Stimulated activated CD4-positive, alpha-beta T cell treated with anti-CD3 and anti-CD28 coated beads, Interleukin-12 subunit alpha, Interleukin-12 subunit beta, amount 100 ng/mL, for 4 hours (primary cell): Measurements from ENCODE around the gene ZNF467.

Experiments used
- DNase-seq: peaks from one replicate; pipeline ENCODE4 v3.0.0-alpha.2; 2020

Gene ZNF467

DNA sequence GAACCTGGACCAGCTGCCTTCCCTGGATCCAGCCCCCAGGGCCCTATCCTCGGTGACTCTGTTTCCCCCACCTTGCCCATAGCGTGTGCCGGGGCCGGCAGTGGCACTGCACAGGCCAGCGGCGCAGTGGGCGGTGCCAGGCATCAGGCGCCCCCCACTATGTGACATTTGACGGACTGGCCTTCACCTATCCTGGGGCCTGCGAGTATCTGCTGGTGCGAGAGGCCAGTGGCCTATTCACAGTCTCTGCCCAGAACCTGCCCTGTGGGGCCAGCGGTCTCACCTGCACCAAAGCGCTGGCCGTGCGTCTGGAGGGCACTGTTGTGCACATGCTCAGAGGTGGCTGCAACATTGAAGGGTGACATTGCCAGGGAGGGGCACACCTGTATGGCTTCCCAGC is 12.0 kb upstream of the ZNF467 start:
- DNase-seq, result no peak

DNA sequence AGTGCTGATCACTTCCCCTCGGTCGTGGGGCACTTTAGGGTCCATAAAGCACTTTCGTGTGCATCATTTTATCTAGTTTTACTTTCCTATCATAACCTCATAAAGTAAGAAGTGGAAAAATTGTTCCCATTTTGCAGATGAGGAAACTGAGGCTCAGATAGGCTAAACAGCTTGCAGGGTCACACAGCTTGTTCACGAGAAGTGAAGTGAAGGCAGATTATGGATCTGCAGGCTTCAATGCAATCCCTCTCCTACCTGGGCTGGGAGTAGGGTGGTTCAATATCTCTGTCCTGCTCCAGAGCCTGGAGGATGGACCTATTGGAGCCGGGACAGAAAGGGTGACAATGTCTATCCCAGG is 10.8 kb upstream of the ZNF467 start:
- DNase-seq, result no peak

DNA sequence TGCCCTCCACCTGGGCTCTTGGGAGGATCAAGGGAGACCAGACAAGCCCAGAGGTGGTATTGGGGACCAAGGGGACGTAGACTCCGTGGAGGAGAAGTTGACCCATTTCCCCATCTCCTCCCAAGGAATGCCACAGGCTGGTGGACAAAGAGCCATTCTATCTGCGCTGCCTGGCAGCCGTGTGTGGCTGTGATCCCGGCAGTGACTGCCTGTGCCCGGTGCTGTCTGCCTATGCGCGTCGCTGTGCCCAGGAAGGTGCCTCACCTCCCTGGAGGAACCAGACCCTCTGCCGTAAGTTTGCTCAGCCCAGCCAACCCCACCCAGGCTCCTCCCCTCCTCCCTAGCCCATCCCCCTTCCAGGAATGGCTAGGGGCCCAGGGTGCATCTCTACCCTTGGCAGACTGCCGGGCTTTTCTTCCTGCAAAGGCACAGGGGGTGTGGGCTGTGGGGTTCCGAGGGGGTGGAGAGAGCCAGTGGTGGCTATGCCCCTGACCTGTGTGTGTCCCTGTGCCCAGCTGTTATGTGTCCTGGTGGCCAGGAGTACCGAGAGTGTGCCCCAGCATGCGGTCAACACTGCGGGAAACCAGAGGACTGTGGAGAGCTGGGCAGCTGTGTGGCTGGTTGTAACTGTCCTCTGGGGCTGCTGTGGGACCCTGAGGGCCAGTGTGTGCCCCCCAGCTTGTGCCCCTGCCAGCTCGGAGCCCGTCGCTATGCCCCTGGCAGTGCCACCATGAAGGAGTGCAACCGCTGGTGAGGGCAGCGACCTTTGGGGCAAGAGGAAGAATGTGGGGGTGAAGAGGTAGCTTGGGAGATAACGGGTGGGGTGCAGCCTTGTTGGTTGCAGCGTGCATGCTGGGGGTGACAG is 10.2 kb upstream of the ZNF467 start:
- no peak for DNase-seq

DNA sequence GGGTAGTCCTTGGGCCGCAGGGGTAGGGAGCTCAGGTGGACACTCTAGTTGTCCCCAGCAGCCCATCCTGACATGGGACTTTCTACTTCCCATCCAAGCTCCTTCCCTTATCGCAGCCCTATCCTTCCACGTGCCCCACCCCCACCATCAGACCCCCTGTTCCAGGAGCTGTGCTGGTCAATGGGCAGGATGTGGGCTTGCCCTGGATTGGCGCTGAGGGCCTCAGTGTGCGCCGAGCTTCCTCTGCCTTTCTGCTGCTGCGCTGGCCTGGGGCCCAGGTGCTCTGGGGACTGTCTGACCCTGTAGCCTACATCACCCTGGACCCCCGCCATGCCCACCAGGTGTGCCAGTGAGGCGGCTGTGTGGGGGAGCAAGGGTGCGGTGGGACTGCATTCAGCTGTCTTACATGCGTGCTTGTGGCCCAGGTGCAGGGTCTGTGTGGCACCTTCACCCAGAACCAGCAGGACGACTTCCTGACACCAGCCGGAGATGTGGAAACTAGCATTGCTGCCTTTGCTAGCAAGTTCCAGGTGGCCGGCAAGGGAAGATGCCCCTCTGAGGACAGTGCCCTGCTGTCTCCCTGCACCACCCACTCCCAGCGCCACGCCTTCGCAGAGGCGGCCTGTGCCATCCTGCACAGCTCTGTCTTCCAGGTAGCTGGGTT is 9.4 kb upstream of the ZNF467 start:
- no peak for DNase-seq

DNA sequence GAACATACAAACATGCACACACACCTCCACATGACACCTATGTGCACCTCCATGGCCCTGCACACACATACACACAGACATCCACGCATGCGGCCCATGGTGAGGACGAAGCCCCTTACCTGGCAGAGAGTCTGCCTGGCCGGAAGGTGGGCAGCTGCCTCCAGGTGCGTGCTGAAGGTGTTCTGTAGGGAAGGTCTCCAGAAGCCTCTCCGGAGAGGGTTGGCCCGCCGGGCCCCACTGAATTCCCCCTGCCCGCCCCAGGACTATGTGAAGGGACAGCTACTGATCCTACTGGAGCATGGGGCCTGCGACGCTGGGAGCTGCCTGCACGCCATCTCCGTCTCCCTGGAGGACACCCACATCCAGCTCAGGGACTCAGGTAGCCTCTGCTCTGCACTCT is 8.5 kb upstream of the ZNF467 start:
- DNase-seq, result no peak

DNA sequence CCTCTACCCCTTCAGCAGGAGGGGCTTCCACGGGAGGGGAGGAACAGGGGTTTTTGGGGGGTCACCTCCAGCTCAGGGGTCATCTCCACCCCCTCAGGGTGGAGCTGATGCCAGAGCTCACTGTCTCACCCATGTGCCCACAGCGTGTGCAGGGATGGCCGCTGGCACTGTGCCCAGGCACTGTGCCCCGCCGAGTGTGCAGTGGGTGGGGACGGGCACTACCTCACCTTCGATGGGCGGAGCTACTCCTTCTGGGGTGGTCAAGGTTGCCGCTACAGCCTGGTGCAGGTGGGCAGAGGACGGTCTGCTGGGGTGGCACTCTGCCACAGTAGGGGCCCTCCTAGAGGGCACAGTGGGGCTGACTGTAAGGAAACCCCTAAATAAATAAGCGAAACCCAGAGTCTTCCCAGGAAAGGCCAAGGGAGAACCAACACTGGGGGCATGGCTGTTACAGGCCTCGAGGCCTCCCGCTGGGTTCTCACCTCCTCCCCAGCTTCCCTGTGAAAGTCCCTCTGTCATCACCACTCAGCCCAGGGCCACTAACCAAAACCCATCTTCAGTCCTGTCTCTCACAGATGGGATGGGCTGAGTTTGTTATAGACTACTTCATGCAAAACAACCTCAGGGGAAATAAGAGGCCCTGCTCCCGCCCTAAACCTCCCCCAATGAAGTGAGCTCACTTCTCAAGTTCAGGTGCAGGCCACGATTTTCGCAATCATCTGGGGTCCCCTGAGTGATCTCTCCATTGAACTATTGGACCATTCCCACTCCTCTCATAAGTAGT is 7.4 kb upstream of the ZNF467 start:
- DNase-seq, result no peak

DNA sequence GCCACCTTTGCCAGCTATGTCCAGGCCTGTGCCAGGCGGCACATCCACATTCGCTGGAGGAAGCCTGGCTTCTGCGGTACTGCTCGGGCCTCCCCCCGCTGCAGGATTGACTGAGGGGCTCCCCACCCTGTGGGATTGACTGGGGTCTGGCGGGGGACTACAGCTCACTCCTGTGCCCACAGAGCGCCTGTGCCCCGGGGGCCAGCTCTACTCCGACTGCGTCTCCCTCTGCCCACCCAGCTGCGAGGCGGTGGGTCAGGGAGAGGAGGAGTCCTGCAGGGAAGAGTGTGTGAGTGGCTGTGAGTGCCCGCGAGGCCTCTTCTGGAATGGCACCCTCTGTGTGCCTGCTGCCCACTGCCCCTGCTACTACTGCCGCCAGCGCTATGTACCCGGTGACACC is 6.7 kb upstream of the ZNF467 start:
- DNase-seq, result no peak

DNA sequence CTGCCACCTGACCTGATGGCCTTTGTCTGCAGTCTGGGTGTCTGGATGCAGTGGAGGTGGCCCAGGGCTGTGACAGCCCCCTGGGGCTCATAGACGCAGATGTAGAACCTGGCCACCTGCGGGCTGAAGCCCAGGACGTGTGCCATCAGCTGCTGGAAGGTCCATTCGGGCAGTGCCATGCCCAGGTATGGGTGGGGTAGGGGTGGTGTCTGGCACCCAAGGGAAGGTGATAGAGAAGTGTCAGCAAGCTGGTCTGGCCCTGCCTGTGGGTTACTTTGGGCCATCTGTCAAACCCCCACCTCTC is 6.1 kb upstream of the ZNF467 start:
- no peak for DNase-seq

DNA sequence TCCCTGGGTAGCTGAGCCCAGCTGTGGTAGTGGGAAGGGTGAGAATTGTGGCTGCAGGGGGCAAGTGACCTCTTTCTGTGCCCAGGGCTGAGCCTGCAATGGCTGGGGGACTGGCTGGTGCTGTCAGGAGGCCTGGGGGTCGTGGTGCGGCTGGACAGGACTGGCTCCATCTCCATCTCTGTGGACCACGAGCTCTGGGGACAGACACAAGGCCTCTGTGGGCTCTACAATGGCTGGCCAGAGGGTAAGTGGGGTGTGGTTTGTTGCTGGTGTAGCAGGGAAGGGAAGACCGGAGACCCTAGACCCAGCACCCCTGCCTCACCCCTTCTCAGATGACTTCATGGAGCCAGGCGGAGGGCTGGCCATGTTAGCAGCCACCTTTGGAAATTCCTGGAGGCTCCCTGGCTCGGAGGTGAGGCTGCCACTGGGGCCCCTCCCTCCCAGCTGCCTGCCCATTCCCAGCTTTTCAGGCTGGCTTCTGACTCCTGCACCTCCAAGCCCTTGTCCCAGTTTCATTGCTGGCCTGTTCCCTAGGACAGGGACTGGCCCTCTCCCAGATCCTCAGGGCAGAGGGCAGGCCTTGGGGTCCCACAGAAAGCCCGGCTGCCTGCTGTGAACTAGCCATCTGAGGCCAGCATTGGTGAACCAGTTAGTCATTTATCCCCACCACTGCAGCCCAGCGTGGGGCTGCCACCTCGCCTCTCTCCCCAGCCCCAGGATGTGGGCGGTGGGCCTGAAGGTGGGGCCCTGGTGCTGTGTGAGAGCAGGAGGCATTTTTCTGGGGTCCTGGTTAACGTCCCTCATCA is 5.5 kb upstream of the ZNF467 start:
- no peak for DNase-seq

DNA sequence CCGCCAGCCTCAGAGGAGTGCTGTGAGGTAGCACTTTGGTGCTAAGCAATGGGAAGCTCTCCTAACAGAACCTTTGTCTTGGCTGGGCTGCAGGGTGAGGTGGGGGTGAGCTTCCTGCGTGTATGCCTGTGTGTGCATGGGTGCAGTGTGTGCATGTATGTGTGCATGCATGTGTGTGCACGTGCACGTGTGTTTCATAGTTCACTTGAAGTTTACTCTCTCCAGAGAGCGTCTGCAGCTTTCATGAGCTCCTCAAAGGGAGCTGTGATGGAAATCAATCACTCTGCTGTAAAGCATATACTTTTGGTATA is 4.9 kb upstream of the ZNF467 start:
- no peak for DNase-seq

DNA sequence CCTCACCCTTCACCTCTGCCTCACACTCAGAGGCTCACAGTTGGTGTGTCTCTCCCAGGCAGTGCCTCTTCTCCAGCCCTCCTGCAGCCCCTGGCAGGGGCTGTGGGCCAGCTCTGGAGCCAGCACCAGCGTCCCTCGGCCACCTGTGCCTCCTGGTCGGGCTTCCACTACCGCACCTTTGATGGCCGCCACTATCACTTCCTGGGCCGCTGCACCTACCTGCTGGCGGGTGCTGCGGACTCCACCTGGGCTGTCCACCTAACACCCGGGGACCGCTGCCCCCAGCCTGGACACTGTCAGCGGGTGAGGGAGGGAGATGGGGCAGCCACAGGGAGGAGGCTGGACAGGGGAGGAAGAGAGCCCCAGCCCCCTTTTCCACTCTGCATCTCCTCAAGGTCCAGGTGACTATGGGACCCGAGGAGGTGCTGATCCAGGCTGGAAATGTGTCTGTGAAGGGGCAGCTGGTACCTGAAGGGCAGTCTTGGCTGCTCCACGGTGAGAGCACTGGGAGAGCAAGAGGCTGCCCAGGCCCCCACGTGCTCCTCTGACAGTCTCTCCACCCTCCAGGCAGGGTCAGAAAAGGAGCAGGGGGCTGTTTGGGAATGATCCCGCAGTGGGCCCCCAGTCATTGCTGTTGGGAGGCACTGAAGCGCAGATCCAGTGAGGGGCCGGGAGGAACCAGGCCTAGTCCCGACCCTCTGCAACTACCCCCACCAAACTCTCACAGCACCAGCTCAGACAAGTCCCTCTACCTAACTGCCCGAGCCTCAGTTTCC is 4.4 kb upstream of the ZNF467 start:
- DNase-seq, result no peak

DNA sequence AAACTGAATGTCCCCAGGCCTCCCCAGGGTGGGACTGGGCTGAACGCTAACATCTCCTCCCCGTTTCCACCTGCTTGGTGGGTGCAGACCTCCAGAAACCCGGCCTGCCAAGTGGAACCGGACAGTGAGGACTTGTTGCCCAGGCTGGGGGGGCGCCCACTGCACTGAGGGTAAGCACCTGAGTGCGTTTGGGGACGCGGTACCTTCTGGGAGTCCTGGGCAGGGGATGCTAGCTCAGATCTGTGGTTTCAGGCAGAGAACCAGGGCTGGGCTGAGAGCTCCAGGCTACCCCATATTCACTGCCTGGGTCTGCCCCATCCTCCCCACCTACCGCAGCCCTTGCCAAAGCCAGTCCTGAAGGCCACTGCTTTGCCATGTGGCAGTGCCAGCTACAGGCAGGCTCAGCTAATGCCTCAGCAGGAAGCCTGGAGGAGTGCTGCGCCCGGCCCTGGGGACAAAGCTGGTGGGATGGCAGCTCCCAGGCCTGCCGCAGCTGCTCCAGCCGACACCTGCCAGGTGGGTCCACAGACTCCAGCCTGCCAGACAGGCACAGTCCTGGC is 3.5 kb upstream of the ZNF467 start:
- no peak for DNase-seq

DNA sequence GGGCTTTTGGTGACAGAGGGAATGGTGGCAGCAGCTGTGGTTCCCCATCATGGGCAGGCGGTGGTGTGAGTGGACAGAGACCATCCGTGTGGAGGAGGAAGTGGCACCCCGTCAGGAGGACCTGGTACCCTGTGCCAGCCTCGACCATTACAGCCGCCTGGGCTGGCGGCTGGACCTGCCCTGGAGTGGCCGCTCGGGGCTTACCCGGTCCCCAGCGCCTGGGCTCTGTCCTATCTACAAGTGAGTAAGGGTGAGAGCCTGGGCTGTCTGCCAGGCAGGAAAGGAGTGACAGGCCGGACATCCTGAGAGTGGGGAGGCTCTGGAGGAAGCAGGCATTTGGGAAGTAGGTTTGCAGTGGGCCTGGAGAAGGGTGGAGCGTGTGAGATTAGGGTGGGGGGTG is 2.9 kb upstream of the ZNF467 start:
- DNase-seq, result no peak

DNA sequence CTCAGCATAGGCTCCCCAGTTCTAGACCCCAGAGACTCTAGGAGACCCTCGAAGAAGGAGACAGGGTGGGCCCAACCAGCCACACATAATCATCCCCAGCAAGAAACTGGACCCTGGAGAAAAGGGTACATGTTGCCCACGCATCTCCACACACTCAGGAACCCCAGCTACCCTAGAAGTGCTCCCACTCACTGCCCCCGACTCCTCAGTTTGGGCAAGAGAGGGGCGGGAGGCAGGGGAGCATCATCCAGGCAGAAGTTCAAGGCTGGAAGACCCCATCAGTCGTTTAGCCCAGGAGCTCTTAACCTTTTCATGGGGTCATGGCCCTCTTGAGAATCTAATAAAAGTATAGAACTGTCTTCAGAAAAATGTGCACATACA is 1.8 kb upstream of the ZNF467 start:
- no peak for DNase-seq

DNA sequence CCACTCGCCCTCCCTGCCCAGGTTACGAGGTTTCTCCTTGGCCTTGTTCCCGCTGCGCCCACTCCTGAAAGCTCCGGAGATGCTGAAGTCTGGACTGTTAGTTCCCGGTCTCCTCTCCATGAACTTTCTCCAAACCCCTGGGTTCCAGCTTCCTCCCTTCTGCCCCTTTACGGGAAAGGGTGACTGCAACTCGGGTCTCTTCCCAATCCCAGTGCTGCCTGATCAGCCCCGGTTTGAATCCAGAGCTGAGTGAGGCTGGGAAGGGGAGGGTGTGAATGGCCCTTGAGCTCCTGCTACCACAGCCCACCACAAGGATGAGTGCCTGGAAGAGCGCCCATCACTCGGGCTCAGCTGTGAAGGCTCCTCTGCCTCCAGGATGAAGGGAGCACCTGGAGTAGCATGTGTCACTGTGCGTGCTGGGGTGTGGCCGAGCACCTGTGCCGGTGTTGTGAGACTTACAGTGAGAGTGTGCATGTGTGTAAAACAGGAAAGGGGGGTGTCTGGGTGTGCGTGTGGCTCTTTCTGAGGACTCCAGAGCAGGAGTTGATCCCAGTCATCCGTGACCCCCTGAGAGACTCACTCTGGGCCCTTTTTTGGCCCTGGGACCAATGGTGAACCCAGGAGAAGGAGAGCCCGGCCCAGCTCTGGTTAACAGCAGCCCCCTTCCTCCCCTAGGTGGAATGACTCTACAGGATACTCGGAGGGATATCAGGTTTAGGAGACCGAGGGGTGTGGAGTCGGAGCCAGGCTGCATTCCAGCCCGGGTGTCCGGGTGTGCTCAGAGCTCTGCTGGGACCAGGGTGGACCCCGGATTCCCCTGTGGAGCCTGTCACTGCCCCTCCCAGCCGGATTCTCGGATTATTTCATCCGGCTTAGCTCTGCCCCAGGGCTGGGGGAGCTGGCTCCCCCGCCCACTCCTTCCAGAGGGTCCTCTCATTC is 1.1 kb upstream of the ZNF467 start:
- no peak for DNase-seq

DNA sequence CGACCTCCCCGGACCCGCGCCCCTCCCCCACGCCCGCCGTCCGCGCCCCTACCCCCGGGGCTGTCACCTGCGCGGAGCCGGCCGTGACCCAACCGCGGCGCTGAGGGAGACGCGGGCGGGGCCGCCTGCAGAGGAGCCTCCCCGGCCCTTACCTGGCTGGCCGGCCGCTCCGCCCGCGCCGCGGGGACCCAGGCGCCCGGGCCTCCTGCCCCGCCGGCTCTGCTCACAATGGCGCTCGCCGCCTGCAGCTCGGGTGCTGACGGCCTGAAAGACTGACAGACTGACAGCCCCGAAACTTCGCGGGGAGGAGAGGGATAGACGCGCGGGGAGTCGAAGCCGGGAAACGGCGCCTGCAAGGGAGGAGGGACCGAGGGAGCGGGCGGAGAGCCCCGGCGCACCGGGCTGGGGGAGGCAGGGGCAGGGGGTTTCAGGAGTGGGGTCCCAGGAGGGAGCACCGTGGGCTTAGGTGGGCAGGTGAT is 393 bp downstream of the ZNF467 start:
- peak; percentile 27 for DNase-seq

DNA sequence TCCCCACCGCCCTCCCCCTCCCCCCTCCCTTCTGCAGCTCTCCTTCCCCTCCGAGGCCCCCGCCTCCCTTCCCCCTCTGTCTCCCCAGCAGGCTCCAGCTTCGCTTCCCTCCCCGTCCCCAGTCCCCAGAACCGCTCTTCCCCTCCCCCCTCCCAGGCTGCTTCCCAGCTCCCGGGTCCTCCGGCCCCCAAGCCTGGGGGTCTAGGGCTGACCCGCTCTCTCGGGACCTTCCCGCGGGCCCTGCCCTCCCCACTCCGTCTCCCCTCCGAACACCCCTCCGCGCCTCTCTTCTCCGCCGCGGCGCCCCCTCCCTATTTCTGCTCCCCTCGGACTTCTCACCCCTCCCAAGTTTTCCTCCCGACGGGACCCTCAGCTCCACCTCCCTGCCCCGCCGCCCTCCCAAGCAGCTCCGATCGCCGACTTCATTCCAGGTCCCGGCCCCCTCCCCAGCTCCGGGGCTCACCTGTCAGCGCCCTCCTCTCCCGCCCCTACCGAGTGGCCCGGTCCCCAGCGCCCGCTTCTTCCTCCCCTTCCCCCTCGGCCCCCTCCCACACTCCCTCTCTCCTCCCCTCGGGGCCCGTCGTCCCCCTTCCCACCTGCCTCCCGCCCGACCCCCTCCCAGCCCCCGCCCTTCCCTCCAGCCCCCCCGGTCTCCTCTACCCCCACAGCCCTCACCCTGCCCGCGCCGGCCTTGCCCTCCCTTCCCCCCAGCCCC is 990 bp downstream of the ZNF467 start:
- DNase-seq, result peak; percentile 15

DNA sequence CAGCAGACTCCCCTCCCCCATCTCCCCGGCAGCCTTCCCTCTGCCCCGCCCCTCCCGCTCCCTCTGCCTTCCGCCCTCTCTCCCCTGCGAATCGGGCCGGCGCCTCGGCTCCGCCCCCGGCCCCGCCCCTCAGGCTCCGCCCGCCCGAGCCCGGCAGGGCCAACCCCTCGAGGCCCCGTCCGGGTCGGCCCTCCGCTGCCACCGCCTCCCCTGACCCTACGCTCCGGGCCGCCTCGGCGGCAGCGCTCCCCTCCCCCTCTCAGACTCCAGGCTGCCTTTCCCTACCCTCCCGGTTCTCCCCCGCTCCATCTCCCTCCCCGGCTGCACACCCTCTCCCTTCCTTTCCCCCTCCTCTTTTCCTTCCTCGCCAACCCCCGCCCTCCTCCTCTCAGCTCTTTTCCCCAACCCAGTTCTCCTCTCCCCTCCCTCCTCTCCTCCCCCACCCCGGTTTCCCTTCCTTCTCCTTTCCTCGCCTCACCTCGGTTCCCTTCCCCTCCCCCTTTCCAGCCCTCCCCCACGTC is 1.6 kb downstream of the ZNF467 start:
- DNase-seq, result peak; percentile 85

DNA sequence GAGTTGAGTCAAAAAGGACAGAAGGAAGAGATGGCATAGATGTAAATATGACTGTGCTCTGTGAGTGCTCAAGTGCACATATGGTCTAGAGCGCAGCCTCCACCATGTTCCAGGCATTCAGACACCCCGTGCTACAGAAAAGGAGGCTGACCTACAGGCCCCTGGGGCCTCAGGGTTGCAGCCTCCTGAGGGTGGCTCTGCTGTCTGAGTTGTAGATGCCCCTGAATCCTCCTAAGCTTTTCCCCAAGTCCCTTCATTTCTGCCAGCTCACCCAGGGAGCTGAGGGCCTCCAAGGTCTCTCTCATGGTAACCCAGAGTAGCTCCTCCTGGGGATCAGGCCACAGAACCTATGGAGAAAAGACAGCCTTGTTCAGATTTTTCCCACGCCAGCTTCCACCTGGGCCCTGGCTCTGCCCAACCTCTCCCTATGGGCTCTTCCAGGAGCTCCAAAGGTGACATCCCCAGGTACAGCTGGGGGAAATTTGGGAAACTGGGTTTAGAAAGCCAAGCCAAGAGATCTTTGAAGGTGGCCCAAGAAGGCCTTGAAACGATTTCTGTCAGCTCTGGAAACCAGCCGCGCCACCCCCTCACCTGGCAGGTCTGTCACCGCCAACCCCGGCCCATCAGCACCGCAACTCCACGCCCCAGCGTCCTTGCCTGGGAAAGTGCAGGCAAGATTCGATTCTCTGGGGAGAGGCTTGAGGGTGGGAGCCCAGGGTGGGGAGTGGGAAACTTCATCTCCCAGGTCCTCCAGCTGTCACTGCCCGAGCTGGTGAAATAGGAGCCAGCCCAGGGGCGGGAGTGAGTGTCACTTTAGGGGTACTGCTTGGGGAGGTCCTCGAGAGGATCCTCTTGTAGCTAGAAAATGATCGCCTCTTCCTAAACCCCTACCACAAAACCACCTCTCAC is 2.4 kb downstream of the ZNF467 start:
- no peak for DNase-seq
